ENCODE results near the gene GLS. TPM values are rescaled to one million over a fixed set of nuclear protein-coding genes. Genes with fewer than 3 reads are reported as not detected.

The GLS gene
- total RNA-seq, 1 donor from 2014 or later: 180 TPM

- no peak overlapping the region for H3K27ac ChIP-seq
These were observed 31.2 kb downstream of the GLS start for GRCh38 chr2:190911813-190912212.

GRCh38 chr2:190912726-190913125 lies 32.1 kb downstream of the GLS start:
- ATAC-seq: no peak
- Histone ChIP-seq H3K27ac (no peak overlapping the region), H3K4me1 (no peaks in the 10 kb centered on the region), H3K9me3 (no peaks in the 10 kb centered on the region), H3K36me3 (peaks cover 43% of the 10 kb centered on the region), H3K4me3 (no peak overlapping the region), H3K27me3 (ENCODE audit: low read depth) (no peaks in the 10 kb centered on the region)
- no peak for DNase-seq
- no peak for TF ChIP-seq CTCF (IDR thresholded peaks at IDR 0.05)
- intact Hi-C loops (cut with DNase I): no loop called here

More at GRCh38 chr2:190911813-190912212, 31.2 kb downstream of the GLS start:
- Histone ChIP-seq H3K9me3 (no peaks in the 10 kb centered on the region), H3K4me1 (no peaks in the 10 kb centered on the region), H3K36me3 (peaks cover 40% of the 10 kb centered on the region), H3K4me3 (no peak overlapping the region), H3K27me3 (ENCODE audit: low read depth) (no peaks in the 10 kb centered on the region)
- TF ChIP-seq CTCF (IDR thresholded peaks at IDR 0.05): no peak
- intact Hi-C loops (cut with DNase I): no loop called here
- ATAC-seq: no peak
- DNase-seq: no peak

GRCh38 chr2:190913725-190914124 lies 33.1 kb downstream of the GLS start:
- Histone ChIP-seq H3K36me3 (peaks cover 41% of the 10 kb centered on the region), H3K4me1 (no peaks in the 10 kb centered on the region), H3K27me3 (ENCODE audit: low read depth) (no peaks in the 10 kb centered on the region), H3K9me3 (no peaks in the 10 kb centered on the region), H3K27ac (no peak overlapping the region), H3K4me3 (no peak overlapping the region)
- DNase-seq (no peak), ATAC-seq (no peak)
- no peak for TF ChIP-seq CTCF (IDR thresholded peaks at IDR 0.05)
- intact Hi-C loops (cut with DNase I): no loop called here

GRCh38 chr2:190916829-190917228 lies 36.2 kb downstream of the GLS start:
- Histone ChIP-seq H3K4me3 (no peak overlapping the region), H3K27me3 (ENCODE audit: low read depth) (no peaks in the 10 kb centered on the region), H3K27ac (no peak overlapping the region), H3K4me1 (no peaks in the 10 kb centered on the region), H3K36me3 (peaks cover 53% of the 10 kb centered on the region), H3K9me3 (no peaks in the 10 kb centered on the region)
- intact Hi-C loops (cut with DNase I): no loop called here
- ATAC-seq: no peak
- no peak for DNase-seq
- TF ChIP-seq CTCF (IDR thresholded peaks at IDR 0.05): no peak

- H3K36me3 ChIP-seq: peaks cover 70% of the 10 kb centered on the region
- H3K9me3 ChIP-seq: no peaks in the 10 kb centered on the region
- intact Hi-C loops (cut with DNase I): no loop called here
- DNase-seq (no peak), ATAC-seq (no peak)
- TF ChIP-seq CTCF (IDR thresholded peaks at IDR 0.05): no peak
- no peak overlapping the region for H3K4me3 ChIP-seq
- H3K27me3 ChIP-seq (ENCODE audit: low read depth): no peaks in the 10 kb centered on the region
- H3K4me1 ChIP-seq: no peaks in the 10 kb centered on the region
- no peak overlapping the region for H3K27ac ChIP-seq
These were observed 39.5 kb downstream of the GLS start for GRCh38 chr2:190920085-190920484.

GRCh38 chr2:190922376-190922775 lies 41.8 kb downstream of the GLS start:
- H3K4me3 ChIP-seq: no peak overlapping the region
- intact Hi-C loops (cut with DNase I): no loop called here
- peaks cover 83% of the 10 kb centered on the region for H3K36me3 ChIP-seq
- H3K27ac ChIP-seq: no peak overlapping the region
- TF ChIP-seq CTCF (IDR thresholded peaks at IDR 0.05): no peak
- ATAC-seq (no peak), DNase-seq (no peak)
- no peaks in the 10 kb centered on the region for H3K27me3 ChIP-seq (ENCODE audit: low read depth)
- no peaks in the 10 kb centered on the region for H3K4me1 ChIP-seq
- H3K9me3 ChIP-seq: no peaks in the 10 kb centered on the region
